ENCODE measurements around the gene RNF112.
"Not testable (repeated sequence)": the region's sequence is repeated elsewhere in the genome, so short reads cannot be mapped to it uniquely, and the experiment has no call there.

The RNF112 gene

DNA sequence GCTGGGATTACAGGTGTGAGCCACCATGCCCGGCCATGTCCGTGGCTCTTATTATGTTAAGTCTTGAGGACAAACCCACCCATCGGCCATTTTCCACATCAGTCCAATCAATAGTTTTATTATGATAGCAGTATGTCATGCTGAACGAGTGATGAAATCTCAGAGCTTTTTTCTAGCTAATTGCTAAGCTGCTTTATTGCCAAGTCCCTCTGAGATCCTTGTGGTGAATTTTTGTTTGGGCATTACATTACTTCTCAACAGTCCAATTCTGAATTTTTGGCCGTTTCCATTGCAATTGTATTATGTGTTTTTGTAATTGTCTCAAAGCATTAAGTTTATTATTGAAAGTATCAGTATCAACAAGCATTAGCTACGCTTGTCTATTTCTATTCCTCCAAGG lies 10.9 kb downstream of the RNF112 start:
- Mint-ChIP-seq H3K4me1 (no peaks in the 10 kb centered on the region), H3K9me3 (no peaks in the 10 kb centered on the region), H3K27ac (no peak overlapping the region), H3K36me3 (no peaks in the 10 kb centered on the region), H3K4me3 (no peak overlapping the region), H3K27me3 (peaks cover 5 to 10% of the 10 kb centered on the region in 2 donors)
- ATAC-seq (replicated peaks) (no peak), DNase-seq (no peak)

DNA sequence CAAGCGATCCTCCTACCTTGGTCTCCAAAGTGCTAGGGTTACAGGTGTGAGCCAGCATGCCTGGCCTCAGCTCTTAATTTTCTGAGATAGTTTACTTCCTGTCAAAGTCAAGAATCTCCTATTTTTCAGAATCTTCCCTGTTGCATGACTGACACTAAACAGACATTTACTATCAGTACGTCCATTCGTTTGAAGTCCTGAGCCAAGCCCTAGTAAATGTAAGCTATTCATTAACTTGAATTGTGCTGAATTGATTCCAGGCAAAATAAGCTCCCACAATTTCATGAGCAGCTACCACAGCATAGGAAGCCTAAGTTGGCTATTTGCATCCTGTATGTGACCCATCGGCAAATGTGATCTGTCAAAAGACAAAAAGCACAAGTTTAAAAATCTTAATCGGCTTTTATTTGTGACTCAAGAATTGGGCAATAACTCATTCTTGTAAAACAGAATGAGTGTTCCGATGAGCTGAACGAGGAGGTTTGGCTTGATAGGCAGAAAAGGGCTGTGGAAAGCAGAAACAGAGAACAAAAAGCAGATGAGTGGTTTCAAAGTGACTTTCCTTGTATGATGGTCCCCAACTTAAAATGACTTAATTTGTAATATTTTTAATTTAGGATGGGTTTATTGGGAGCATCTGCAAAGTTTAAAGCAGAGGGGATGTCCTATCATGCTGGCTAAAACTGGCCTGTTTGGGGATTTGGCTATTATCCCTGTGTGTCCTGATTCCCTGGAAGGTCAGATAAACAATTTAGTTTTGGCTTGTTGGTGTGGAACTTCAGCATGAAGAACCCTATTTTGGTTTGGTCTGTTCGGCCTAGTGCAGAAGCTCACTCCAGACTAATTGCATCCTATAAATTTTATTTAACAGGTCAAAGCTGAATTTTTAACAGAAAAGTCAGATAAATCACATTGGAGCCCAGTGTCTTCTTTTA lies 14.2 kb downstream of the RNF112 start:
- ATAC-seq (replicated peaks) (no peak), DNase-seq (no peak)
- H3K4me1 Mint-ChIP-seq, result no peaks in the 10 kb centered on the region
- no peaks in the 10 kb centered on the region for H3K9me3 Mint-ChIP-seq
- H3K4me3 Mint-ChIP-seq, result no peak overlapping the region
- no peaks in the 10 kb centered on the region for H3K36me3 Mint-ChIP-seq
- H3K27ac Mint-ChIP-seq, result no peak overlapping the region
- H3K27me3 Mint-ChIP-seq, result peaks cover 10 to 14% of the 10 kb centered on the region in 2 donors

DNA sequence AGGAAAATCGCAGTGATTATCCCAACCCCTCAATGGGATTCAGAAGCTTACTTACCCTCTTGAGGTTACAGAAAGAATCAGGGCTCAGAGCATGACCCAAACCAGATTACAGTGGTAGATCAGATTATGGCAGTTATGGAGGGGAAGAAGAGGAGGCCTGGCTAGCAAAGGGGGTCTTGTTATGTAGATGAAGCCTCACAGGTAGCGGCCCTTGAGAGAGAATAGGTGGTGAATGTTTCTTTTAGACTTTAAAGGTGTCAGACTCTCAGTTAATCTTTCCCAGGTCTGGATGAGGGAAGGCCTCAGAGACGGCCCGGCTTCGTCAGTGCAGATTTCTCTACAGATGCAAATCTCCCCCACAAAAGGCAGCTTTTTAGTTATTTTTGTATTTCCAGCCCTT lies 15.6 kb downstream of the RNF112 start:
- Mint-ChIP-seq H3K27me3 (peaks cover 5 to 20% of the 10 kb centered on the region in 2 donors), H3K4me1 (no peaks in the 10 kb centered on the region), H3K27ac (no peak overlapping the region), H3K4me3 (no peak overlapping the region), H3K9me3 (no peaks in the 10 kb centered on the region), H3K36me3 (no peaks in the 10 kb centered on the region)
- no peak for ATAC-seq (replicated peaks)
- DNase-seq, result no peak

DNA sequence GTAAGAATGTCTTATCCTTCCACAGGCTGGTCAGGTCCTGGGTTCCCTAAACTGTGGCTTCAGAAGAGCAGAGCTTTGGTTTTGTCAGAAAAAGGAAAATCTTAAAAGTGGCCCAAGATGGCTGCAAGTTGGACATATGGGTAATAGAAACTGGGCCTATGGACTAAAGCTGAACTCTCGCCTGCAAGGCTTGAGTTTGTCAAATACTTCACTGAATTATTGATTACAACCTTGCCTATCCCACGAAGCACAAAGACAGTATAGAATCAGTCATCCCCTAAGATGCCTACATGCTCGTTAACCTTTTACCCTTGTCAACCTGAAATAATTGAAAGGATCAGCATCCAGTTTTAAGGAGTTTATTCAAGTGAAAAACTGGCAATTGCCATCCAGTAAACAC lies 20.7 kb downstream of the RNF112 start:
- ATAC-seq (replicated peaks), result no peak
- DNase-seq, result no peak
- no peaks in the 10 kb centered on the region for H3K9me3 Mint-ChIP-seq
- no peaks in the 10 kb centered on the region for H3K4me1 Mint-ChIP-seq
- H3K27ac Mint-ChIP-seq, result no peak overlapping the region
- H3K4me3 Mint-ChIP-seq, result no peak overlapping the region
- H3K27me3 Mint-ChIP-seq, result peaks cover 5 to 15% of the 10 kb centered on the region in 2 donors
- H3K36me3 Mint-ChIP-seq, result no peaks in the 10 kb centered on the region

DNA sequence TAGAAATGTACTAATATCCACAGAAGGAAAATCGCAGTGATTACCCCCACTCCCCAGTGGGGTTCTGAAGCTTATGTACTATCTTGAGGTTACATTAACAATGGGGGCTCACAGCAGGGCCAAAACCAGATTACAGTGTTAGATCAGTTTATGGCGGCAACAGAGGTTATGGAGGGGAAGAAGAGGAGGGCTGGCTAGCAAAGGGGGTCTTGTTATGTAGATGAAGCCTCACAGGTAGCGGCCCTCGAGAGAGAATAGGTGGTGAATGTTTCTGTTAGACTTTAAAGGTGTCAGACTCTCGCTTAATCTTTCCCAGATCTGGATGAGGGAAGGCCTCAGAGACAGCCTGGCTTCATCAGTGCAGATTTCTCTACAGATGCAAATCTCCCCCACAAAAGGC lies 22.2 kb downstream of the RNF112 start:
- no peak overlapping the region for H3K4me3 Mint-ChIP-seq
- H3K9me3 Mint-ChIP-seq, result no peaks in the 10 kb centered on the region
- ATAC-seq (replicated peaks), result no peak
- DNase-seq, result no peak
- peaks cover 5 to 15% of the 10 kb centered on the region in 2 donors for H3K27me3 Mint-ChIP-seq
- no peak overlapping the region for H3K27ac Mint-ChIP-seq
- no peaks in the 10 kb centered on the region for H3K4me1 Mint-ChIP-seq
- no peaks in the 10 kb centered on the region for H3K36me3 Mint-ChIP-seq

DNA sequence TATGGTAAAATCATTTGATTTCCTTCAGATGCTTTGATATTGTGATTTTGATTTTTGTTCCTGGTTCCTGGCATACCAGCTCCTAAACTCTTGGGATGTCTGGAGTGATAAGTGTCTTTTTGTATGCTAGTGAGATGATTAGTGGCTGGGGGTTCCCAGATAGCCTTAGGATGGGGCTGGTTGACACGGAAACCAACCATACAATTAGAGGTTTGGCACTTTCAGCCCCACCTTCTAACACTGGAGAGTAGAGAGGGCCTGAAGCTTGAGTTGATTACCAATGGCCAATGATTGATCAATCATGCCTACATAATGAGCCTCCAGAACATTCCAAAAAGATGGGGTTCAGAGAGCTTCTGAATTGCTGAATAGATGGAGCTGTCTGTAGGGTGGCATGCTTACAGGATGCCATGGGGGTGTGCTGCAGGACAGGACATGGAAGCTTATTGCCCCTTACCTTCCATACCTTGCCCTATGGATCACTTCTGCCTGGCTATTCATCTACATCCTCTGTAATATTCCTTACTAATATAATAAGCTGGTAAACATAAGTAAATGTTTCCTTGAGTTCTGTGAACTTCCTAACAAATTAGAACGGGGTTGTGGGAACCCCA lies 22.8 kb downstream of the RNF112 start:
- Mint-ChIP-seq H3K9me3 (no peaks in the 10 kb centered on the region), H3K36me3 (no peaks in the 10 kb centered on the region), H3K4me1 (no peaks in the 10 kb centered on the region), H3K4me3 (no peak overlapping the region), H3K27me3 (peaks cover 5 to 15% of the 10 kb centered on the region in 2 donors), H3K27ac (no peak overlapping the region)
- DNase-seq (no peak), ATAC-seq (replicated peaks) (no peak)

DNA sequence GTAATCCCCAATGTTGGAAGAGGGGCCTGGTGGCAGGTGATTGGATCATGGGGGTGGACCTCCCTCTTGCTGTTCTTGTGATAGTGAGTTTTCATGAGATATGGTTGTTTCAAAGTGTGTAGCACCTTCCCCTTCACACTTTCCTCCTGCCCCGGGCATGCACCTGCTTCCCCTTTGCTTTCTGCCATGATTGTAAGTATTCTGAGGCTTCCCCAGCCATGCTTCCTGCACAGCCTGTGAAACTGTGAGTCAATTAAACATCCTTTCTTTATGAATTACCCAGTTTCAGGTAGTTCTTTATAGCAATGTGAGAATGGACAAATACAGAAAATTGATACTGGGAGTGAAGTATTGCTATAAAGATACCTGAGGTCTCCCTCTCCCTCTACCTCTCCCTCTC lies 29.4 kb downstream of the RNF112 start:
- no peak overlapping the region for H3K27ac Mint-ChIP-seq
- ATAC-seq (replicated peaks) (no peak), DNase-seq (no peak)

GRCh38 chr17:19441288-19441687 lies 30.3 kb downstream of the RNF112 start:
- H3K27ac Mint-ChIP-seq; ATAC-seq (replicated peaks); DNase-seq; H3K4me1 Mint-ChIP-seq; H3K4me3 Mint-ChIP-seq: not testable (repeated sequence)
- H3K36me3 Mint-ChIP-seq, result peaks cover 7 to 17% of the 10 kb centered on the region in 2 donors
- peaks cover 21 to 22% of the 10 kb centered on the region in 2 donors for H3K9me3 Mint-ChIP-seq
- peaks cover 12 to 30% of the 10 kb centered on the region in 2 donors for H3K27me3 Mint-ChIP-seq

More for the DNA sequence above, 29.4 kb downstream of the RNF112 start:
- Mint-ChIP-seq H3K36me3 (peaks cover 7 to 17% of the 10 kb centered on the region in 2 donors), H3K4me3 (no peak overlapping the region), H3K27me3 (peaks cover 12 to 30% of the 10 kb centered on the region in 2 donors), H3K4me1 (no peaks in the 10 kb centered on the region), H3K9me3 (peaks cover 19 to 21% of the 10 kb centered on the region in 2 donors)

DNA sequence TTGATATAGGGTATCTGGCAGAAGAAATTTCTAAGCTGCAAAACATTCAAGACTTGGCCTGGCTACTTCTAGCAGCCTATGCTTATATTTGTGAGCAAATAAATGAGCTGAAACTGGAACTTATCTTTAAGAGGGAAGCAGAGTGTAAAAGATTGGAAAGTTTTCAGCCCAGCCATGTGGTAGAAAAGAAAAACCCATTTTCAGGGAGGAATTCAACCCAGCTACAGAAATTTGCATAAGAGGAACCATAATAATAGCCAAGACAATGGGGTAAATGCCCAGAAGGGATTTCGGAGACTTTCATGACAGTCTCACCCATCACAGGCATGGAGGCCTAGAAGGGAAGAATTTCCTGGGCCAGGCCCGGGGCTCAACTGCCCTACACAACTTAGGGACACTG lies 31.7 kb downstream of the RNF112 start:
- ATAC-seq (replicated peaks) (no peak), DNase-seq (no peak)
- Mint-ChIP-seq H3K27me3 (peaks cover 12 to 30% of the 10 kb centered on the region in 2 donors), H3K4me1 (peaks cover 3 to 8% of the 10 kb centered on the region in 2 donors), H3K36me3 (peaks cover 7 to 17% of the 10 kb centered on the region in 2 donors), H3K27ac (no peak overlapping the region), H3K9me3 (peaks cover 21 to 22% of the 10 kb centered on the region in 2 donors), H3K4me3 (no peak overlapping the region)

- H3K9me3 Mint-ChIP-seq, result peaks cover 21 to 22% of the 10 kb centered on the region in 2 donors
- DNase-seq (no peak), ATAC-seq (replicated peaks) (no peak)
- H3K27ac Mint-ChIP-seq, result no peak overlapping the region
- no peak overlapping the region for H3K4me3 Mint-ChIP-seq
- H3K36me3 Mint-ChIP-seq, result peaks cover 7 to 17% of the 10 kb centered on the region in 2 donors
- H3K4me1 Mint-ChIP-seq, result peaks cover 3 to 8% of the 10 kb centered on the region in 2 donors
- peaks cover 12 to 30% of the 10 kb centered on the region in 2 donors for H3K27me3 Mint-ChIP-seq
Observed at GRCh38 chr17:19443148-19443547, 32.1 kb downstream of the RNF112 start.

GRCh38 chr17:19445105-19445504 lies 34.1 kb downstream of the RNF112 start:
- H3K9me3 Mint-ChIP-seq, result peaks cover 21 to 22% of the 10 kb centered on the region in 2 donors
- DNase-seq (no peak), ATAC-seq (replicated peaks) (no peak)
- H3K27me3 Mint-ChIP-seq, result peaks cover 24 to 44% of the 10 kb centered on the region in 2 donors
- H3K4me1 Mint-ChIP-seq, result peaks cover 3 to 8% of the 10 kb centered on the region in 2 donors
- H3K27ac Mint-ChIP-seq, result no peak overlapping the region
- no peak overlapping the region for H3K4me3 Mint-ChIP-seq
- peaks cover 7 to 17% of the 10 kb centered on the region in 2 donors for H3K36me3 Mint-ChIP-seq

DNA sequence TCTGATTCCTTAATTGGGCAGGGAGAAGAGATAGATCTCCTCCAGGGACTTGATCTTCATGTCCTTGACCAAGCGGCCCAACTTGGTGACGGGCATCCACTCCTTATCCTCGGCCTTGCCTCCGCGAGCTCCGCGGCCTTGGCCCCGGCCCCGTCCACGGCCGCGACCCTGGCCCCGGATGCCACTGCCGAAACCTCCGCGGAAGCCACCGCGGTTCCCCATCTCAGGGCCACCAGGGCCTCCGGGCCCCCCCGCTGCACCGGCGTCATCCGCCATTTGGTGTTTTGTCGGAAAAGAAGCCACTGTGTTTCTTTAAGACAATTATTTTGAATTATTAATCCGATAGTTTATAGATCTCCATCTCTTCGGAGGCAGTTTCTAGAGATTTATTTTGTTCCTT lies 35.5 kb downstream of the RNF112 start:
- Mint-ChIP-seq H3K36me3 (peaks cover 7 to 17% of the 10 kb centered on the region in 2 donors), H3K27me3 (peaks cover 24 to 34% of the 10 kb centered on the region in 2 donors), H3K9me3 (peaks cover 21 to 22% of the 10 kb centered on the region in 2 donors)
- not testable (repeated sequence) for DNase-seq; ATAC-seq (replicated peaks); H3K4me1 Mint-ChIP-seq; H3K4me3 Mint-ChIP-seq; H3K27ac Mint-ChIP-seq

DNA sequence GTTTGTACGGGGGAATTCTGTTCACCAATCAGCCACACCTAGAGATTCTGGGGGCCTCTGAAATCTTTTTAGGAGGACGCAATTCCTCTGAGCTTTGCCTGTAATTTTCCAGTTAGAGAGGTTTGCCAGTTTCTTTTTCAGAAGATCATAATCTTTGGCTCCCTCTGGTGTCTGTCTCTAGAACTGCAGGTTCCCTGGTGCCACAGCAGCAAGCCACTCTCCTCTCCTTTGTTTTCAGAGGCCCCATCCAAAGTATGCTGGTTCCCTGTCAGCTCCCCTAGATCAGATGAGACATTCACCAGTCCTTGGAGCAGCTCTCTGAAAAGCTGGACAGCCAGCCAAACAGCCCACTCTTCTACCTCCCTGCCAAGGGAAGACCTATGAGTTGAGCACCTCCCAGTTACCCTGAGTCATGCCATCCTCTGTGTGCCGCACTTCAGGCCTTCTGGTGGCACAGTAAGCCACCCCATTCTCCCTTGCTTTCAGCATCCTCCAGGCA lies 36.1 kb downstream of the RNF112 start:
- Mint-ChIP-seq H3K27me3 (peaks cover 26 to 38% of the 10 kb centered on the region in 2 donors), H3K36me3 (peaks cover 7 to 17% of the 10 kb centered on the region in 2 donors), H3K27ac (no peak overlapping the region), H3K9me3 (peaks cover 21 to 22% of the 10 kb centered on the region in 2 donors), H3K4me1 (peaks cover 3 to 8% of the 10 kb centered on the region in 2 donors), H3K4me3 (no peak overlapping the region)
- ATAC-seq (replicated peaks) (peak; percentile 45 to 58), DNase-seq (peak; percentile 39)
